Left lung (tissue), 10 donors: Measurements from ENCODE around the gene PARVG. TPM values are rescaled to one million over a fixed set of nuclear protein-coding genes. Genes with fewer than 3 reads are reported as not detected.

Experiments
- ATAC-seq: fragments of 200-7000 bp; cut with Tn5 transposase; one replicate; pipeline ENCODE4 v1.9.1; 2020; ENCODE audit warnings: moderate library complexity
- DNase-seq, 4 donors: peaks; one replicate each; pipeline ENCODE4 v3.0.0-alpha.2; 2013 to 2020
- H3K27ac ChIP-seq, 2 donors: fragments of 200-600 bp; sonication (generic) in 1 of 2; one replicate each; pipeline versions ENCODE4 v1.5.0 to v1.8.0; 2020 to 2021
- H3K27me3 ChIP-seq, 2 donors: fragments of 200-600 bp; sonication (generic) in 1 of 2; one replicate each; pipeline versions ENCODE4 v1.5.0 to v1.8.0; 2020 to 2021
- H3K36me3 ChIP-seq, 2 donors: fragments of 200-600 bp; sonication (generic) in 1 of 2; one replicate each; pipeline versions ENCODE4 v1.5.0 to v1.8.0; 2020 to 2021
- H3K4me1 ChIP-seq, 2 donors: fragments of 200-600 bp; one replicate each; pipeline ENCODE4 v1.8.0; 2021
- H3K4me3 ChIP-seq, 2 donors: fragments of 200-600 bp; sonication (generic) in 1 of 2; one replicate each; pipeline versions ENCODE4 v1.5.0 to v1.8.0; 2020 to 2021; ENCODE audit warnings: mild to moderate bottlenecking in 1 of 2
- H3K9me3 ChIP-seq, 2 donors: fragments of 200-600 bp; sonication (generic) in 1 of 2; one replicate each; pipeline versions ENCODE4 v1.5.0 to v1.8.0; 2020 to 2021
- intact Hi-C, 2 donors: fragments of 100-400 bp; cut with DNase I; formaldehyde crosslinking; loops; one replicate each; pipeline versions ENCODE4 v1.11.2 to v1.14.2; 2022
- polyA plus RNA-seq, 6 donors: library from polyadenylated mRNA; unstranded; fragments of 120-200 nt; gene quantifications; one replicate each; pipeline ENCODE4 v1.2.1, GENCODE V29; 2013; ENCODE audit not compliant: insufficient read length in 6 of 6
- total RNA-seq, 2 donors: library from RNA; stranded (reverse); fragmentation: NEBNext Ultra II Directional; extraction: Animal tissue kit (Norgen Biotek cat#: 25700); gene quantifications; one replicate each; pipeline ENCODE4 v1.2.1, GENCODE V29; 2021
- TF ChIP-seq, protein P1 (sequence below), 2 donors: fragments of 200-600 bp; sonication (generic) in 1 of 2; IDR thresholded peaks; one replicate each; pipeline versions ENCODE4 v1.5.0 to v1.8.0; 2021; ENCODE audit warnings: antibody characterized with exemption in 2 of 2
- donor health status: DM: no; HTN: yes; CAD: no.
- donor health status: DM: no; HTN: no; CAD: no.

The PARVG gene
- total and polyA plus RNA-seq, 8 donors = 3.0 to 57.9 (median 3.5) TPM

DNA sequence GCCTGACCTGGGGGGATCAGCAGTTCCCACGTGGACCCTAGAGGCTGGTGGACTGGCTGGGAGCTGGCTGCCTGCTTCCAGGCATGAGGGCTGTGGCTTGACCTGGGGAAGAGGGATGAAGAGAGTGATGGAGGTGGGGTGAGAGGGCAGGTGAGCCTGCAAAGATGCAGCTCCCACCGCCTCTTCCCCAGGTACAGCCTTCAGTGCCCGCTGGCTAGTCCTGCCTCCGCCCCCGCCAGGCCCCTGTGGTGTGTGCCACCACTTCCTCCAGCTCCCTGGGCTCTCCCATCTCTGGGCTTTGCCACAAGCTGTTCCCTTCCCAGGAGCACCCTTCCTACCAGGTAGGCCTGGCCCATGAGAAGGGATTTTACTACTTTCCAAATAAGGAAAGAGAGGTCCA, 19.1 kb downstream of the PARVG start:
- no peak overlapping the region for H3K27ac ChIP-seq
- ATAC-seq = no peak
- no peak for DNase-seq
- peaks cover 0 to 49% of the 10 kb centered on the region in 2 donors for H3K27me3 ChIP-seq
- H3K4me3 ChIP-seq = no peak overlapping the region
- no peaks in the 10 kb centered on the region for H3K4me1 ChIP-seq
- H3K36me3 ChIP-seq = peaks cover 0 to 67% of the 10 kb centered on the region in 2 donors
- TF ChIP-seq, protein P1, sequence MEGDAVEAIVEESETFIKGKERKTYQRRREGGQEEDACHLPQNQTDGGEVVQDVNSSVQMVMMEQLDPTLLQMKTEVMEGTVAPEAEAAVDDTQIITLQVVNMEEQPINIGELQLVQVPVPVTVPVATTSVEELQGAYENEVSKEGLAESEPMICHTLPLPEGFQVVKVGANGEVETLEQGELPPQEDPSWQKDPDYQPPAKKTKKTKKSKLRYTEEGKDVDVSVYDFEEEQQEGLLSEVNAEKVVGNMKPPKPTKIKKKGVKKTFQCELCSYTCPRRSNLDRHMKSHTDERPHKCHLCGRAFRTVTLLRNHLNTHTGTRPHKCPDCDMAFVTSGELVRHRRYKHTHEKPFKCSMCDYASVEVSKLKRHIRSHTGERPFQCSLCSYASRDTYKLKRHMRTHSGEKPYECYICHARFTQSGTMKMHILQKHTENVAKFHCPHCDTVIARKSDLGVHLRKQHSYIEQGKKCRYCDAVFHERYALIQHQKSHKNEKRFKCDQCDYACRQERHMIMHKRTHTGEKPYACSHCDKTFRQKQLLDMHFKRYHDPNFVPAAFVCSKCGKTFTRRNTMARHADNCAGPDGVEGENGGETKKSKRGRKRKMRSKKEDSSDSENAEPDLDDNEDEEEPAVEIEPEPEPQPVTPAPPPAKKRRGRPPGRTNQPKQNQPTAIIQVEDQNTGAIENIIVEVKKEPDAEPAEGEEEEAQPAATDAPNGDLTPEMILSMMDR (IDR thresholded peaks at IDR 0.05) = no peak
- no peaks in the 10 kb centered on the region for H3K9me3 ChIP-seq
- intact Hi-C loops = no loop called here

DNA sequence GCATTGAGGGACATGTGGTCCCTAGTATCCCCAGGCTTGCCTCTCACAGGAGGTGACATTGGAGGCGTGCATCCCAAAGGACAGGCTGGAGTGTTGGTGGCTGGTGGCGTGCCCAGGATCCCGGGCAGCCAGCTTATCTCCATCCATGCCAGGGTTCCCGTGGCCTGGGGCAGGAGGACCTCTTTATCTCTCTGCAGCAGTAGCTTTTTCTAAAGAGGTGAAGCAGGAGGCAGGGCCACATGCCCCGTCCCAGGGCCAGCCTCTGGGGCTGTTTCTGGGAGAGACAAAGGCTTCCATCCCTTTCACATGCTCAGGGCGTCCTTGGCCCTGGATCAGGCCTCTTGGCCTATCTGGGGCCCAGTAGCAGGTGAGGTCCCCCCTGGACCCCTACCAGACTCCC, 19.7 kb downstream of the PARVG start:
- no peak for ATAC-seq
- intact Hi-C loops = no loop called here

DNA sequence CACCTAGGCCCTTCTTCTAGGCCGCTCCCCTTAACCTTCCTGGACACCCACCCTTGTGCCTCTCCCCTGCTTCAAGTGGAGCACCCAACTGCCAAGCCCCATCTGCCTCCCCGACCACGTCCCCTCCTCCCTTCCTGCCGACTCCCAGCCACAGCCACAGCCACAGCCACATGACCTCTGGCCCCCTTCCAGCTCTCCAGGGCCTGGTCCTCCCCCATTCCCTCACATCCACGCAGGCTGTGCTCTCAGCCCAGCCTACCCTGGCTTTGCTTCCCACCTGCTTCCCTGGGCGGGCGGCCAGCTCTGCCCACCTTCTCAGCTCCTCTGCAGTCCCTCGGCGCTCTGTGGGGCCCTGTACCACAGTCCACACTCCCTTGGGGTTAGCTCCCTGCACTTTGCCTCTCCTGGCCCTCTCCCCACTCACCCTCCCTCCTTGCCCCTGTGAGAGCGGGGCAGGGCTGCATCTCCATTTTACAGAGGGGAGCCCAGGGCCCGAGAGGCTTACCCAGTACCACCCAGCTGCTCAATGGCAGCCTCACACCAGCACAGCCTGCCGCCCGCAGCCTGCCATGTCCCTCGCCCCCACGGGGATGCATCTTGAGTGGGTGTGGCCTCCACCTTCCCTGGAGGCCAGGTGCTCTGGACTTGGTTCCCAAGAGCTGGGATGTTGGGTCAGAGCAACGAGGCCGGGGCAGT, 20.3 kb downstream of the PARVG start:
- Histone ChIP-seq H3K27me3 (peaks cover 0 to 39% of the 10 kb centered on the region in 2 donors), H3K4me1 (no peaks in the 10 kb centered on the region), H3K9me3 (no peaks in the 10 kb centered on the region), H3K4me3 (no peak overlapping the region), H3K27ac (no peak overlapping the region), H3K36me3 (peaks cover 0 to 75% of the 10 kb centered on the region in 2 donors)
- TF ChIP-seq, protein P1 (IDR thresholded peaks at IDR 0.05) = no peak
- DNase-seq (no peak), ATAC-seq (no peak)
- intact Hi-C loops = no loop called here

More for the DNA sequence above, 19.7 kb downstream of the PARVG start:
- no peak overlapping the region for H3K27ac ChIP-seq
- no peak for DNase-seq
- no peaks in the 10 kb centered on the region for H3K4me1 ChIP-seq
- TF ChIP-seq, protein P1 (IDR thresholded peaks at IDR 0.05) = no peak
- H3K36me3 ChIP-seq = peaks cover 0 to 71% of the 10 kb centered on the region in 2 donors
- H3K4me3 ChIP-seq = no peak overlapping the region
- no peaks in the 10 kb centered on the region for H3K9me3 ChIP-seq
- peaks cover 0 to 44% of the 10 kb centered on the region in 2 donors for H3K27me3 ChIP-seq

DNA sequence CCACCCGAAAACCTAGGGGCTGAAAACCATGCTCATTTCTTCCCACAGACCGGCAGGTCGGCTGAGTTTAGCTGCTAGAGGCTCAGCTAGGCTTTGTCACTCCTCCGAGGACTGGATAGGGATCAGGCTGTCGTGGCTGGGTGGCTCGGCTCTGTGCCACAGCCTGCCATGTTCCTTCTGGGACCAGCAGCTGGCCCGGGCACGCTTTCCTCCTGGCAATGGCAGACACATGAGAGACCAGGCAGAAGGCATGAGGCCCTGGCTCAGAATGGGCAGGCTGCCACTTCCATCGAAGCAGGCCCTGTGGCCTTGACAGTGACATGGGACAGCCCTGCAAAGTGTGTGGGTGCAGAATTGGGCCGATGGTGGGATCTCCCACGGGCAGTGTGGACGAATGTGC, 20.9 kb downstream of the PARVG start:
- H3K9me3 ChIP-seq = no peaks in the 10 kb centered on the region
- intact Hi-C loops = no loop called here
- DNase-seq = no peak
- H3K36me3 ChIP-seq = peaks cover 0 to 70% of the 10 kb centered on the region in 2 donors
- no peak overlapping the region for H3K27ac ChIP-seq
- peaks cover 0 to 32% of the 10 kb centered on the region in 2 donors for H3K27me3 ChIP-seq
- no peaks in the 10 kb centered on the region for H3K4me1 ChIP-seq
- ATAC-seq = no peak
- no peak overlapping the region for H3K4me3 ChIP-seq
- TF ChIP-seq, protein P1 (IDR thresholded peaks at IDR 0.05) = no peak

DNA sequence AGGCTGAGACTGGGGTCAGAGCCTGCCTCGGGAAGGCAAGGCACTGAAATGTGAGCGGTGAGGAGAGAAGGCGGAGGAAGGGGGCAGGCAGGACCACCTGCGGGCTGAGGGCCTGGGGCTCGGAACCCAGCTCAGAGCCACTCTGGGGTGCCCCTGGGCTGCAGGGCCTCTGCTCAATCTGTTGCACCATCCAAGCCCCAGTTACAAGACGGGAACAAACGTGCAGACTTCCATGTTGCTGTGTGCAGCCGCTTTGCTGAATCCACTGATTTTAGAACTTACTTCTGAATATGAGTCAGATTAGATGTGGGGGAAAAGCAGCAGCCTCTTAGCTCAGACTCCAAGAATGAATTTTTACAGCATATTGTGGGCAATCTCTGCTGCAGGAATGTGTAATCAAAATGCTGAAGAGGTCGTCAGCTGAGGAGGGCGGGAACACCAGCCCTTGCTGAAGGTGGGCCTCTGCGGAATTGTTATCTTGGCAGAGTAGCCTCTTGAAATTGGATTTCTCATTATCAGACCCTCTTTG, 21.6 kb downstream of the PARVG start:
- TF ChIP-seq, protein P1 (IDR thresholded peaks at IDR 0.05) = no peak

More for the DNA sequence above, 21.6 kb downstream of the PARVG start:
- H3K4me1 ChIP-seq = no peaks in the 10 kb centered on the region
- H3K4me3 ChIP-seq = no peak overlapping the region
- H3K9me3 ChIP-seq = no peaks in the 10 kb centered on the region
- intact Hi-C loops = no loop called here
- no peak overlapping the region for H3K27ac ChIP-seq
- ATAC-seq (peak; percentile 41), DNase-seq (no peak)
- peaks cover 0 to 25% of the 10 kb centered on the region in 2 donors for H3K27me3 ChIP-seq
- peaks cover 0 to 67% of the 10 kb centered on the region in 2 donors for H3K36me3 ChIP-seq
